ENCODE results near the gene NDUFA8.

Gene NDUFA8

DNA sequence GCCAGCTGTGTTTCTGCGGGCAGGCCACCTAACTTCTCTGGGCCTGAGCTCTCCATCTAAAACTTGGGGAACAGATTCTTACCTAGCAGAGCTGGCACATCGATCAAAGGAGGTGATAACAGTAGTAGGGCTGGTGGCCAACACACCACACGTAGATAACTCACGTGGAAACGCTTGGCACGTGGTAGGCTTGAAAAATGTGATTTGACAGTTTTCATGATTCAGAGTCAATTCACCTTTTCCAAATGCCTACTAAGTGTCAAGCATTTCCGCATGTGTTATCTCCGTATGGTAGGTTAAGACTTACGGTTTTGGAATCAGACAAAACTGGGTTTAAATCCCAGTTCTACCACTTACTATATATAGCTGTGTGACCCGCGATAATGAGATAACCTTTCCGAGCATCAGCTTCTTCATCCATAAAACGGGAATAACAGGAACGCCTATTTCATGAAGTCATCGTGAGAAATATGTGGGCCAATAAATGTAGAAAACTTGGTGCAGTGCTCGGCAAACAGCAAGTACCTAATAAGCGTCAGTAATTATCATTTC is 25.5 kb downstream of the NDUFA8 start:
- DNase-seq = no peak

DNA sequence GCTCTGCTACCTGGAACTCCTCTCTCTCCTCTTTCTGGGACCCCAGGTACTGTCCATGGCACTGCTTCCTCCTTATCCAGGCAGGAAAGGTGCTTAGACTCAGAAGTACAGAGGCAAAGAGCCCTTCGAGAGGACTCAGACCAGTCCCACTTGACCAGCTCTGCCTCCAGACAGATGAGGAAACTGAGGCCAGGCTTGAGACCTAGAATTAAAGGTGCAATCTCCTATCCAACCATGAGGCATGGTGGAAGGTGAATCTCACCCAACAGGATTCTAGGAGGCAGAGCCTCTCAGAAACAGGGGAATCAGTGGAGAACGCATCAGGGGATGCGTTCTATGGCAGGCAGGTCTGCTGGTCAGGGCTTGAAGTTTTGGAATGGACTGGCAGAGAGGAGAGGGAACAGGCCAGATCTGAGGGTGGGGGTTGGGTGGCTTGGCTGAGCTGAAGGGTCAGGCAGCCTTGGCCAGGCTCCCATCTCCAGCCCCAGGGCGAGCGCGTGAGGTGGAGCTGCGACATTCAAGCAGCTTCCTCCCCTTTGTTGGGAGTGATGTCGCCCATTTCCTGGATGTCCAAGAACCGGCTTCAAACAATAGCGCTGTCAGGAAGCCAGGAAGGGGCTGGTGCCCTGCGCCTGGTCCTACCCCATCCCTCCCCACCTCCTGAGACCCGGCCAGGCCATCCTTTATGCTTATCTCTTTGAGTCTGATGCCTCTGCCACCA is 26.2 kb downstream of the NDUFA8 start:
- no peak for DNase-seq

DNA sequence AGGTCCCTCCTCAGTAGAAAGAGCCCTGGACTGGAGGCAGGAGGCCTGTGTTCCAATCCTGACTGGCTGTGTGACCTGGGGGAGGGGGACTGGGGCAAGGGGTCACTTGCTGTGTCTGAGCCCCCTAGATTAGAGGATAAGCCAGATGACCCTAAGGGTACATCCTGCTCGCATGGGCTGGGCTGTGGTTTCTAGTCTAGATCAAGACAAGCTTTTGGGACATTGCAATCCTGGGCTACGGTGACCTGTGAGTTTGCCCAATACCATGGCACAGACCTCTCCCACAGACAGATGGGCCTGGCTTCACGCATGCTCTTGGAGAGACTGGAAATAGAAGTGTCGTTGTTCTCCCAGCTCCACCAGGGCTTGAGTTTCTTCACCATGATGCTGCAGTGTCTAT is 27.0 kb downstream of the NDUFA8 start:
- no peak for DNase-seq

DNA sequence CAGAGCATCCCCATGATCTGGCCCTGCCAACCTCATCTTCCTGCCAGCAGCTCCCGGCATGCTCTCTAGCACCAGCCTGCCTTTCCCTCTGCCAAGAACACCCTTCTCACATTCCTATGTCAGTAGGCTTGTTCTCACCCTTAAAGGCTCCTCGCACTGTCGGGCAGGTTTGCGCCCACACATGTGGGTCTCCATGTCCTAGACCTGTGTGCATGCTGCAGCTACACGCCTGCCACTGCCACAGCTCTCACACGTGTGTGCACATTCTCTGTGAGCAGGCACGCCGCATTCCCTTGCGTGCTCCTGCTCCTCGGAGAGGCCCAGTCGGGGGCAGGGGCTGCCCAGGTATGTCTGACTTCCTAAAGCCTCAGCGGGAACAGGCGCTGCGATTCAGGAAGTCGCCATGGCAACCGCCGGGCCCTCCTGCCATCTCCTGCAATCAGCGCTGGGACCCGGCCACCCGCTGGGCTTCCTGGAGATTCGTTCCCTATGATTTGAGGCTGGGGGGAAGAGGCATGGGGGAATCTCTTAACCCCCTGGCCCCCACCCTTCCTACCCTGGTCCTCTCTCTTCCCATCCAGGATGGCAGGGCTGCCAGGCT is 28.1 kb downstream of the NDUFA8 start:
- DNase-seq = no peak

DNA sequence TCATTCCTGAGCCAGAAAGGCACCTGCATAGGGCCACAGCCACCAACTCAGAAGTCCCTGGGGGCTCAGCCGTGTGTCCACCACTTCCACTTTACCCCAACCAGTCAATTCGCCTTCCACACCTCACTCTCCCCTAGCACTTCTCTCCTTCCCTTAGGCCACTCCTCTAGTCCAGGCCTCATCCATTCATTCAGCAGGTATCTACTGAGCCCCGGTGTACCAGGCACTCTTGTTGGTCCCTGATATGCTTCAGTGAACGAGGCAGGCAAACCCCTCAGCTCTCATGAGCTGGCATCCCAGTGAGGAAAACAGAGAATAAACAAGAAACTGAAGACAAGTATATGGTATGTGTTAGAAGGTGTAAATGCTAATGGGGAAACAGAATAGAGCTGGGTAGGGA is 28.7 kb downstream of the NDUFA8 start:
- DNase-seq = no peak

DNA sequence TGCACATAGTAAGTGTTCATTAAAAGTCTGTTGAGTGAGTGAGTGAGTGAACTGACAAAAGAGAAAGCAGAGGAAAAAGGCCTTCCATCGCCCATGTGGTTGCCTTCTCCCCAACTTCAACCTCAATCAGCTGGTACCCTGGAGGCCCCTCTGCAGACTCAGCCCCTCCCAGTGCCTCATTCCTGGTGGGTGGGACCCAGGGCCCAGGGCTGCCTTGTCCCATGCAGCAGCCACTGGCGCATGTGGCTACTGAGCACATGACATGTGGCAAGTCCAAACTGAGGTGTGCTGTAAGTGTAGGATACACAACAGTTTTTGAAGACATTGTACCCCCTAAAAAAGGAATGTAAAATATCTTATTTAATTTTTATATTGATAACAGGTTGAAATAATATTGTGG is 29.6 kb downstream of the NDUFA8 start:
- DNase-seq = no peak

DNA sequence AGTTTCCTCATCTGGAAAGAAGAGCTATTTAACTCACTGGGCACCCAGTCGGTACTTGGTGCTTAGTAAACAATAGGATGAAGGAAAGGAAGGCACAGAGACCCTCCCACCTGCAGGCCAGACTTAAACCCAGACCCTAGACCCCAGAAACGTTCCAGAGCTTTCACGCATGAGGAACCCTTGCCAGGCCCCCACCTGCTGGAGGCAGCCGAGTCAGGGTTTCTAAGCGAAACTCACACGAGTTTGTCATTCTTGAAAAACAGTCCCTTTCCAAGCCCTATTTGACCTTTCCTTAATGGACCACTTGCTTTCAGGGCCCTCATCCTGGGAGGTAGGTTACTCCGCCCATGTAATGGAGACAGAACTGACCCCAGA is 30.6 kb downstream of the NDUFA8 start:
- DNase-seq = no peak

DNA sequence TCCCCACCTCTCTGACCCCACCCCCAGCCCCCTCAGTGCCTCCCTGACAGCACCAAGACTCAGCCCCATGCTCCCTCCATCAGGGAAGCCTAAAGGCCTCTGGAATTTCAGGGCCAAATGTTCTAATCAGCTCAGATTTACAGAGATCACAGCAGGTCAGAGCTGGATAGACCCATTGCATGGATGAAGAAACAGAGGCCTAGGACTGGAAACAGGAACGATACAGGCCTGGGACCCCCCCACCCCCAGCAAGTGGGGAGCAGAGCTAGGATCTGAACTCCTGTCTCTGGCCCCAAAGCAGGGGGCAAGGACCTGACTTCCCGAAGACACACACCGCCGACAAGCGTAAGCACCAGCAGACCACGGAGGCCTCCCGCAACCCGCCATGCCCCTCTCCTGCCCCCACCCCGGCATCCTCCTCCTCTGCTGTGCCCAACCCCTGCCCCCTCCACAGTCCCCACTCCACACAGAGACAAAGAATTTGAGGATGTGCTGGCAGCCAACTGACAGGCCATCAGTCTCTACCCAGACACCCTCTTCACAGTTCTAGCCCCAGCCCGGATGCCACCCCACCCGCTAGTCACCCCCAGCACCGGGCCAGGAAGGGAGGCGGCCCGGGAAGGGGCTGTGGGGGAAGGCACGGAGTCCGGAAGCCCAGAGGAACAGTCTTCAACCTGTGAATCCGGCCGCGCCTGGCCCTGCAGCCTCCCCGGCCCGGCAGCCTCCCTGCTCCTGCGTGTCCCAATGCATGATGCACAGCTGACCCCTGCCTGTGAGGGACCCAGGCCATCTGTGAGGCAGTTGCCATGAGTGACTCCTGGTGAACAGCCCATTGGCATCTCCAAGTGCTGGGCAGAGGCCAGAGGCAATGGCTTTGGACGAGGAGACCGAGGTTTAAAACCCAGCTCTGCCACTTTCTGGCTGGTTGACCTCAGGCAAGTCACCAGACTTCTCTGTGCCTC is 31.3 kb downstream of the NDUFA8 start:
- no peak for DNase-seq

DNA sequence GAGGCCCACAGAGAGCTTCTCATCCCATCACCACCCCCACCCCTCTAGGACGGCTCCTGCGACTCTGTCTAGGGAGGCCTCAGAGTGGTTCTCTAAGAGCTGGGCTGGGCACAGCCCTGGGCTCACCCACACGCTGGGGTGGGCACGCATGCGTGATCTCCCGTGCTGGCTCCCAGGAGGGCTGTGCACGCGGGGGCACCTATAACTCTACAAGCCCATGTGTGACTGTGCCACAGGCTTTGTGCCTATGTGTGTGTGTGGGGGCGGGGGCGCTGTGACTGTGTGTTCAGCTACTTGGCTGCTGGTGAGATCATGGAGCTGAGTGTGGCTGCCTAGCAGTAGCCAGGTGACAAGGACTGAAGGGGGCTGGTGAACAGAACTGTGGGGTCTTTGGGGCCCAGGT is 32.2 kb downstream of the NDUFA8 start:
- DNase-seq = no peak

DNA sequence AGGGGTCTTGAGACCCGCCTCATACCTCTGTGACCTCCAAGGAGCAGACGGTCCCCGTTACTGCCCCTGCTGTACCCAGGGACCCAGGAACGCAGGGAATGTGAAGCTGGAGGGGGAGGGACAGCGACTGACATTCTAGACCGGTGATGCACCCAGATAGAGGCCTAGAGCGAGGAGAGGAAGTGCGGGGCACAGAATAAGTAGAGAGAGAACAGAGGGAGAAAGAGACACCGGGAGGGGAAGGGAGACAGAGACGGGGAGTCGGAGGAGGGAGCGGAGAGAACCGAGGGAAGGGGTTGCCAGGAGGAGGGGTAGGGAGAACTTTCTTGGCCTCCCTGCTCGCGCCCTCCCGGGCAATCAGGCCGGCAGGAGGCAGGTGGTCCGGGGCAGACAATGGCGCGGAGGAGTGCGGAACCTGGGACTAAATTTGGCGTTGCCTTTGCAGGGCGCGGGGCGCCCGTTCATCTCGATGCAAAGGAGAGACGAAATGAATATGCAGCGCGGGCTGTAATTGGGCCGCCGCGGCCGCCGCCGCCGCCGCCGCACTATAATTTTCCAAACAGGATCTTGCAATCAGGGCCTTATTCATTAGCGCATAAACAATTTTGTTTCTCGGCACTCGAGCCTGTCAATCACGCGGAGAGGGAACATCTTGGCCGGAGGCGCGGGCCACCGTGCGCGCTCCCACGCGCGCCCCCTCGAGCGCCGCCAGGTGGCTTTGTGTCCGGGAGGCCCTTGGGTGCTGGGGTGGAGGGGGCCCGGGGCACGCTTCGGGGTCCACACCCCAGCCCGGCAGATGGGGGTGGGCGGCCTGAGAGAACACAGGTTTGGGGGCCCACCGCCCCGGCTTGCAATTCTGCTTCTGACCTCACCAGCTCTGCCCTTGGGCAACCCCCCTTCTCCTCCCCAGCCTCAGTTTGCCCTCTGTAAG is 33.0 kb downstream of the NDUFA8 start:
- no peak for DNase-seq

DNA sequence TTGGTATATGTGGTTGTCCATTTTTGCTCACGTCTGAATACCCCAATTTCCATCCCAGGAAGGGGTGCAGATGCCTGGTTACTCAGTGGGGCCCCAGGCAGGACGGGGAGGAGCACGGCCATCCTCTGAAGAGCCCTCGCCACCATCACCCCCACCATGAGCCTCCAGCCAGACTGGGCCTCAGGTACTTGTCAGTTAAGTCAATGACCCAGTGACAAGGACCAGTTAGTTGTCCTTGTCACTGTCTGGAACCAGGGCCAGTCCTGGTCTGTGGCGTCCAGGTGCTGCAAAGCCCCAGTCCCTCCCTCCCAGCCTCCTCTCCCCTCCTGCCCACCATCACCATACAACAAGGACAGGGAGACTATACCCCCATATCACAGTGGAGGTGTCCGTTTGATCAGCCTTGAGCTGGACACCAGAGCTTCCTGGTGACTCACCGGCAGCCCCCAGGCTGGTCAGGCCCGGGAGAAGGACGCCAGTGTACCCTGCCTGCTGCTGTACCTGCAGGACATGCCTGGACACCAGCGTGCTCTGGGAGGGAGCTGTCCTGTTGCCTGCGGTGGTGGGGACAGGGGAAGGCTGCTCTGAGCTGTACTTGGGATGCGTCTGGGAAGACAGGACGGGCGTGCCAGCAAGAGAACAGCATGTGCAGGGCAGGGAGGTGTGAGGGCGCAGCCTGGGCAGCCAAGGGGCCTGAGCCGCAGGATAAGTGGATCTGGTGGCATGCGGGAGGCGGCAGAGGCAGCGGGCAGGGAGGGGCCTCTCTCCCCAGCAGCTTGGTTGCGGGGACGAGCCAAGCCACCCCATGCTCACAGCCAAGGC is 33.9 kb downstream of the NDUFA8 start:
- no peak for DNase-seq

DNA sequence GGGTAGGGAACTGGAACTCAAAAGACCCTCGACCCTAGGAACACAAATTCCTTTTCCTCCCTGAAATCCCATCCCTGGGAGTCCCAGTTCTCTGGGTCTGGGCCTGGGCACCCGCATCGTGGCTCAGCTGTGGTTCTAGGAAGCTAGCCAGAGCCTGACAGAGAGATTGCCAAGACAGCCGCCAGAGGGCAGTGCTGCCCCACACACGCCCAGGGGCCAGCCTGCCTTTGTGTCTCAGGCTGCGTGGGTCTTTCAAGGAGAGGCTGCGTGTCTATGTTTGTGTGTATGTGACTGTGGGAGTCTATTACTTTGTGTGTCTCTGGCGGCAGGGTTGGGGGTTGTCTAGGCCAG is 34.4 kb downstream of the NDUFA8 start:
- DNase-seq = peak; percentile 80

DNA sequence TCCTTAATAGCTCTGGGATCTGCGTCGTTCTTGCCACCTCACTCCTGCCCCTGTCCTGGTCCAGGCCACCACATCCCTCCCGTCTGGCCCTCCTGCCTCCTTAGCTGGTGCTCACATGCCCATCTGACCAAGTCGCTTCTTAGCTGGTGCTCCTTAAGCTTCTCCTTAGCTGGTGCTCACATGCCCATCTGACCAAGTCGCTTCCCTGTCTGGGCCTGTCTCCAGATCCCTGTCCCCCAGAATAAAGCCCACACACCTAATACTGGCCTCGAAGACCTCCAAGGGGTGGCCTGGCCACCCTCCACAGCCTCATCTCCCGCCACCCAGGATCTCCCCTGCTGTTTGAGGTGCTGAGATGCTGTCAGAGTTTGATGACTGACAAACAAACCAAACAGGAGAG is 35.1 kb downstream of the NDUFA8 start:
- DNase-seq = no peak

DNA sequence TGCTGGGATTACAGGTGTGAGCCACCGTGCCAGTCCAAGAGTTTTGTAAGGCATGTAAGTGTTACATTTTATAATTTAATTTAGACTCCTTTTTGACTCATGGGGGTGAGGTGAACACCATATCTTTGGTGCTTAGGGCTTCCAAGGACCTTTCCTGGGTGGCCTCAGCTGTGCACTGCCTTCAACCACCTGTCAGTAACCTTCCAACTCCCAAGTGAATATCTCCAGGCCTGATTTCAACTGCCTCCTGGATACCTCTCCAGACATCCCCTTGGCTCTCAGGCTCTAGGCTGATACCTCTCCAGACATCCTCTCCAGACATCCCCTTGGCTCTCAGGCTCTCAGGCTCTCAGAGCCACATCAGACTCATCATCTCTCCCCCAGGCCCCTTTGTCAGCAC is 35.5 kb downstream of the NDUFA8 start:
- no peak for DNase-seq

DNA sequence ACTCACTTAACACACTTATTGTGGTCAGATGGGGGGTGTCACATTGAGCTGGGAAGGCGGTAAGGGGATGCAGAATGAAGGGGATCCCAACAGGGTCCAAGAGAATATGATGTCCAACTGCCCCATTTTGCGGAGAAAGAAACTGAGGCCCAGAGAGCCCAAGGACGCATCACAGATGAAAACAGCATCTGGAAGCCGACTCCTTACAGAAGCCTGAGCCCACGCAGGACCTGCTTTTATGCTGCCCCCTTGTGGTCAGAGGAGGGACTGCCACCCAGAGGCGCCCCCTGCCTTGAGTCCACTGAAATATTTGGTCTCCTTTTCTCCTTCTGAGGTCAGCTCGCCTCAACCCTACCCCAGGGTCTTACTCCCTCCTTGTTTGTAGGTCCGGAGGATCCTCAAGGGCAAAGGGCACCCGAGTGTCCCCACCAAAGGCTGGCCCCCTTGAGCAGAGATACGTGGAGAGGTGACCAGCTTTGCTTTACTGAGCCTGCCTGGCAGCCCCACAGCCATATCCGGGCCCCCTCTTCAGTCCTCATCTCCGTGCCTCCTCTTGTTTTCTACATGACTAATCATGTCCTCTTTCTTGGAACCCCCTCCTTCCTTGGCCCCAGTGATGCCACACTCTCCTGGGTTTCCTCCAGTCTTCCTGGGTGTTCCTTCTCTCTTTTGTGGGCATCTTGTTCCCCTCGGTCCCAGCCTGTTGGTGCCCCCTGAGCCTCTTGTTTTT is 36.5 kb downstream of the NDUFA8 start:
- DNase-seq = peak; percentile 79

DNA sequence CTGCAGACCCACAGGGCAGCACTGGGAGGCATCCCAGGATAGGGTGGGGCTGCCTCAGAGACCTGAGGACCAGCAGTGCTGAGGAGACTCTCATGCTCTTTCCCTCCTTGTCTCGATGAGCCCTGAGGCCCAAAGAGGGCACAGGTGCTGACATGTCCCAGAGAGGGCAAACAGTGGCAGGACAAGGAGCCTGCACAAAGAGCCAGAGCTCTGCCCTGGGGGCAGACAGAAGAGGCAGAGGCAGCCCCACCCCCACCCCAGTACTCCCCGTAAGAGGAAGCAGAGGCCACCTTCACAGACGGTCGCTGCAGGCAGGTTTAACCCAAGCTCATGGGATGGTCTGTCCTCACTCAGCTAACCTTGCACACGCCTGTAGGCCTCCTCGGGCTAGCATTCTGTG is 37.1 kb downstream of the NDUFA8 start:
- no peak for DNase-seq

DNA sequence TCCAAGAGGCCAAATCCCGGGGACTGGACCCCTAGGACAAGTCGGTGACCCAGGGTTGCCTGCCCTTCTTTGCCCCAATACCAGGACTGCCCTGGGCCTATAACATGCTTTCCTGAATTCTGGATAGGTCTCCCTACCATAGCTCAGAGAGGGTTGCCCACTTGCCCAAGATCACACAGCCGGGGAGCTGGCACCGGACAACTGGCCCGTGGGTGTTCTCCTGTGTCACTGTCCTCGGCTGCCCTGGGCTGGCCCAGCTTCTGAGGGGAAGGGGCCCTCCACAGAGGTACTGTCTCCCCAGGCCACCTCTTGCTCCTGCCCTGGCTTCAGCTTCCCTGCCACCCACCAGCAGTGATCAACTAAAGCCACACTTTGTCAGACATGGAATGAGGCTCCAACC is 37.6 kb downstream of the NDUFA8 start:
- no peak for DNase-seq

DNA sequence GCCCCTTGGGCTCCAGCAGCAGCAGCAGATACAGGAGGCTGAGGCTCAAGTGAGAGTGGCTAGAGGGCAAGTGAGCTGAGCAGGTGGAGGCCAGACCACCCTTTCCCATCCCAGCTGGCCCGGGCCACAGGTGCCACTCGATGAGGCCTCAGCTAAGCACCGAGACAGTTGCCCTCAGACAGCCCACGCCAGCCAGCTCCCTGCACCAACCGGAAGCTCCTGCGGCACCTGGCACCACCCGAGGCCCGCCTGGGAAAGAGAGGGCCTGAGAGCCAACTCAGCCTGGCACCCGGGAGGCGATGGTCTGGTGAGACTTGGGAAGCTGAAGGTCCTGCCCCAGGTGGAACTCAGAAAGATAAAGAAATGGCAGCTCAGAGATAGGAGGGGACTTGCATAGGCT is 38.2 kb downstream of the NDUFA8 start:
- no peak for DNase-seq

DNA sequence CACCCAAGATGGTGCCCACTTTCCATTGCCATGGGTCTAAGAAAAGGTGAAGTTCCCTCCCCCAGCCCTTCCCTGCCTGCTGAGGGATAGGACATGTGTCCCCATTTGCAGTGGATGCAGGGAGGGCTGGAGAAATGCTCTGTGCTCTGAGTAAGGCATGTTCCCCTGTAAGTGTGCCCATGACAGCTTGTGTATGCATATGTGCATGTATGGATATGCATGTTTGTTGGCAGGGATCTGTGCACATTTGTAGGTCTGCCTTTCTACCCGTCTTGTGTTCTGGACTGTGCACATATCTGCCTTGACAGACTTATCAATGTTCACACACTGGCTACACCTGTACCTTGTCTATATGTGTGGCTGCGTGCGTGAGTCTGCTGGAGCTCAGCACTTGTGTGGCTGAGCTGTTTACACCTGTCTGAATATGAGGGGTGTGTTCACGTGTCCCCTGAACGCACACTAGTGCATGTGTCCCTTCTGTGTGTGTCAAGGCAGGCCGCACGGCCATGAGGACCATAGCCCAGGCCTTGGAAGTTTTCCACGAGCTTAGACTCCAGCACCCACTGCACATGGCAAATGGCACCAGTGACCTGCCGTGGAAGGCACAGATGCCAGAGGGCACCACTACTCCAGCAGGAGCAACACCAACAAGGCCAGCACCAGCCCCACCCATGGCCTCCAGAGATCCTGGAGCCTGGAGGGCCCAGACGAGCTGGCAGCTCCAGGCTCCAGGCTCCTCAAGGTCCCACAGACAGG is 39.1 kb downstream of the NDUFA8 start:
- no peak for DNase-seq

DNA sequence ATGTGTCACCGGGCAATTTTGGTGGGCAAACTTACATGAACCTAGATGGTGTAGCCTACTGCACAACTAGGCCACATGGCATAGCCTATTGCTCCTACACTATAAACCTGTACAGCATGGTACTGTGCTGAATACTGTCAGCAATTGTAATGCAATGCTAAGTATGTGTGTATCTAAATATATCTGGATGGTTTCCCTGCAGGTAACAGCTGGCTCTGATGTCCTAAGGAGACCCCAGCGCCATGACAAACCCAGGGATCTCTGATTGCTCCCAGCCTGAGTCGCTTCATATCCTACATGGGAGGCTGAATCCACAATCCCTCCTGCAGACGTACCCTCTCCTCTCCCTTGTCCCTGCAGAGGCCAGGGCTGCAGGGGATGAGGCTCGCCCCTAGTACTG is 39.9 kb downstream of the NDUFA8 start:
- DNase-seq = no peak

Measured in activated CD4-positive, CD25-positive, alpha-beta regulatory T cell treated with anti-CD3 and anti-CD28 coated beads, Interleukin-2, amount 50 U/mL, for 72 hours (primary cell).